Dermis lymphatic vessel endothelial cell (primary cell): ENCODE data around the gene WRAP53. TPM values are rescaled to one million over a fixed set of nuclear protein-coding genes. Genes with fewer than 3 reads are reported as not detected.

Source experiments
- total RNA-seq: library from RNA; depleted of rRNA; stranded (reverse); fragments of >200 nt; gene quantifications from 2 replicates; pipeline ENCODE4 v1.2.1, GENCODE V29; 2014

The WRAP53 gene
- 4.6 and 4.7 TPM in 2 replicates for total RNA-seq

DNA sequence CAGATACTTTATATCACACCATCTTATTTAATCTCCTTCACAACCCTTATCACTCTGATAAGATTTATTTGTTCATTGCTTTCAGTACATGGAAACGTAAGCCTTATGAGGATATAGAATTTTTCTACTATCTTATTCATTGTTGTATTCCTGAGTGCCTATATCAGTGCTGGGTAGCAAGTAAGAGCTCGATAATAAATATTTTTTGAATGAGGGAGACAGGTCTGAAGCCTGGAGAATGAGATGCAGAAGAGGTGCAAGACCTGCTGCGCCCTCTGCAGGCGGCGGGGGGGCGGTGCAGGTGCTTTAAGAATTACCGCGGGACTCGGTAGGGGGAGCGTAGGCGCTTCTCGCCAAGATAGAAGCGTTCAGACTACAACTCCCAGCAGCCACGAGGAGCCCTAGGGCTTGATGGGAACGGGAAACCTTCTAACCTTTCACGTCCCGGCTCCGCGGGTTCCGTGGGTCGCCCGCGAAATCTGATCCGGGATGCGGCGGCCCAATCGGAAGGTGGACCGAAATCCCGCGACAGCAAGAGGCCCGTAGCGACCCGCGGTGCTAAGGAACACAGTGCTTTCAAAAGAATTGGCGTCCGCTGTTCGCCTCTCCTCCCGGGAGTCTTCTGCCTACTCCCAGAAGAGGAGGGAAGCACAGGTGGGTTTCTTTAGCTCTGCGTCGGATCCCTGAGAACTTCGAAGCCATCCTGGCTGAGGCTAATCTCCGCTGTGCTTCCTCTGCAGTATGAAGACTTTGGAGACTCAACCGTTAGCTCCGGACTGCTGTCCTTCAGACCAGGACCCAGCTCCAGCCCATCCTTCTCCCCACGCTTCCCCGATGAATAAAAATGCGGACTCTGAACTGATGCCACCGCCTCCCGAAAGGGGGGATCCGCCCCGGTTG, at the start of gene WRAP53:
TSS of gene WRAP53 (plus strand) at position 570 of the 900 bp plus-strand sequence. CDS start at position 742, 172 bp downstream.

GRCh38 chr17:7650509-7651096, 37.7 kb upstream of the WRAP53 start, which contains the start of gene ATP1B2:
ATP1B2 (plus strand) TSS chr17:7650926; CDS start chr17:7651519, 593 bp downstream.

GRCh38 chr17:7687072-7687907, 987 bp upstream of the WRAP53 start, which contains the start of gene TP53:
TP53 (minus strand) TSS chr17:7687490; CDS start chr17:7676594, 10,896 bp downstream.

GRCh38 chr17:7704601-7705268, 16.5 kb downstream of the WRAP53 start, which contains the start of gene EFNB3:
EFNB3 (plus strand) TSS chr17:7705202; CDS start chr17:7705599, 397 bp downstream.

DNA sequence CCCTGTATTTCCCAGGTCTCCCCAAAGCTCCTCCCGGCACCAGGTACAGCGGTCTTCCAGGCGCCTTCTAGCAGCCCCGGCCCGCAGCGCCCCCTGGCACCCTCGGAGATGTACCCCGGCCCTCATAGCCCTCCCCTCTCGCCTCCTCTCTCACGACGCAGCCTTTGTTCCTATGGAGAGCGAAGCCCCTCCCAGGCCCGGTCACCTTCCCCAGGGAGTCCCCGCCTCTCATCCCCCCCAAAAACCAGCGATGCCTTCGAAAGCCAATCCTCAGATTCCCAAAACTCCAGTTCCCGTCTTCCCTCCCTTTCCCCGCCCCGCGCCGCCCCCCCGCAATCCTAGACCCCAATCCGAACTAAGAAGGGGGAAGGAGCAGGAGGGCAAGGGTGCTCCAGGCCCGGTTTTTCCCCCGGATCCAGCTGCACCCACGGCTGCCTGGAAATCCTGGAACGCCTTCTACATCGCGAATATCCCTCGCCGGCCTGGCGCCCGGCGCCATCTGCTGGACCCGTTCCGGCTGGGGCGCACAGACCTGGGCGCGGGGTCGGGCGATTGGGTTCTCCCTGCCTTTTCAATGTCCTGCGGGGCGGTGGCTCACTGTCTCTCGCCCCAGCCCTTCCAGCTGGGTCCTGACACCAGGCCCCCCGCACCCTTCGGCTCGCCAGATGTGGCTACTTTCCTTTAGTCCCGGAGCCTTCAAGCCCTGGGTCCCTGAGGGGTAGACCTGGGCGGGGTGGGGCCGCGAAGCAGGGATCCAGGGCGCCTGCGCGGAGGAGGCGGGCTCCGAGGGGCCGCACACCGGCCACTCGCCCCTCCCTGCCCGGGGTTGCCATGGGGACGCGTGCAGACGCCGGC, 28.9 kb downstream of the WRAP53 start, which contains the start of gene DNAH2:
TSS of gene DNAH2 (plus strand) at position 844 of the 855 bp plus-strand sequence. CDS start 1,991 bp downstream, outside the sequence.

Other genes starting within 250 kb of the WRAP53 start
- gene FGF11, start 249.0 kb upstream of the WRAP53 start, total RNA-seq: 0.17 and 0.22 TPM in 2 replicates
- 9.9 and 12.0 TPM in 2 replicates for gene CHRNB1, start 243.4 kb upstream of the WRAP53 start, total RNA-seq
- gene ZBTB4, start 208.8 kb upstream of the WRAP53 start, total RNA-seq: 8.9 and 9.1 TPM in 2 replicates
- not detected in 2 replicates for gene SLC35G6, start 207.0 kb upstream of the WRAP53 start, total RNA-seq
- 68.2 and 79.4 TPM in 2 replicates for gene POLR2A, start 204.1 kb upstream of the WRAP53 start, total RNA-seq
- 6.3 and 9.1 TPM in 2 replicates for gene TNFSF12, start 139.4 kb upstream of the WRAP53 start, total RNA-seq
- 0.22 and 0.34 TPM in 2 replicates for gene TNFSF13, start 129.7 kb upstream of the WRAP53 start, total RNA-seq
- 58.6 and 71.4 TPM in 2 replicates for gene SENP3, start 126.6 kb upstream of the WRAP53 start, total RNA-seq
- 0.52 and 0.87 TPM in 2 replicates for gene CD68, start 108.8 kb upstream of the WRAP53 start, total RNA-seq
- 63.9 and 69.2 TPM in 2 replicates for gene MPDU1, start 104.6 kb upstream of the WRAP53 start, total RNA-seq
- under 0.01 and 0.11 TPM in 2 replicates for gene SOX15, start 98.4 kb upstream of the WRAP53 start, total RNA-seq
- 30.0 and 33.2 TPM in 2 replicates for gene FXR2, start 73.6 kb upstream of the WRAP53 start, total RNA-seq
- gene SAT2, start 60.7 kb upstream of the WRAP53 start, total RNA-seq: 37.1 and 38.2 TPM in 2 replicates
- 0.11 and 0.26 TPM in 2 replicates for gene SHBG, start 58.3 kb upstream of the WRAP53 start, total RNA-seq
- not detected in 2 replicates for gene ATP1B2, start 37.6 kb upstream of the WRAP53 start, total RNA-seq
- 26.0 and 36.7 TPM in 2 replicates for gene TP53, start 987 bp upstream of the WRAP53 start, total RNA-seq
- 0.33 and 0.52 TPM in 2 replicates for gene EFNB3, start 16.7 kb downstream of the WRAP53 start, total RNA-seq
- gene DNAH2, start 29.3 kb downstream of the WRAP53 start, total RNA-seq: under 0.01 and 0.43 TPM in 2 replicates
- gene KDM6B, start 145.7 kb downstream of the WRAP53 start, total RNA-seq: 1.8 and 3.0 TPM in 2 replicates
- gene TMEM88, start 166.6 kb downstream of the WRAP53 start, total RNA-seq: 10.1 and 26.7 TPM in 2 replicates
- gene NAA38, start 169.1 kb downstream of the WRAP53 start, total RNA-seq: 101 and 160 TPM in 2 replicates
- gene CYB5D1, start 169.5 kb downstream of the WRAP53 start, total RNA-seq: 6.7 and 7.2 TPM in 2 replicates
- gene CHD3, start 200.3 kb downstream of the WRAP53 start, total RNA-seq: 60.7 and 71.3 TPM in 2 replicates
- gene RNF227, start 227.8 kb downstream of the WRAP53 start, total RNA-seq: 0.43 and 3.0 TPM in 2 replicates
- gene KCNAB3, start 241.4 kb downstream of the WRAP53 start, total RNA-seq: 0.11 and 0.17 TPM in 2 replicates
- gene TRAPPC1, start 243.5 kb downstream of the WRAP53 start, total RNA-seq: 49.1 and 54.8 TPM in 2 replicates
- gene CNTROB, start 243.7 kb downstream of the WRAP53 start, total RNA-seq: 10.0 and 11.8 TPM in 2 replicates